Large intestine (tissue), 3 donors: ENCODE data around the gene PKIB. TPM values are rescaled to one million over a fixed set of nuclear protein-coding genes. Genes with fewer than 3 reads are reported as not detected.
"Not testable (repeated sequence)": the region's sequence is repeated elsewhere in the genome, so short reads cannot be mapped to it uniquely, and the experiment has no call there.

Source experiments
- DNase-seq, 2 donors: peaks; one replicate each; pipeline versions ENCODE4 v3.0.0 to v3.0.0-alpha.2; 2013
- H3K27ac ChIP-seq: one replicate; pipeline ENCODE4 v1.5.1; 2013; ENCODE audit warnings: low read length
- H3K27me3 ChIP-seq: 2 replicates; pipeline ENCODE4 v1.6.1; 2013; ENCODE audit warnings: low read length; ENCODE audit not compliant: control insufficient read depth, insufficient read depth
- H3K36me3 ChIP-seq: 2 replicates; pipeline ENCODE4 v1.6.1; 2013; ENCODE audit warnings: low read length; ENCODE audit not compliant: control insufficient read depth, insufficient read depth
- H3K4me1 ChIP-seq: one replicate; pipeline ENCODE4 v1.6.1; 2013; ENCODE audit warnings: low read length; ENCODE audit not compliant: control insufficient read depth, insufficient read depth
- H3K4me3 ChIP-seq: one replicate; pipeline ENCODE4 v1.5.1; 2013; ENCODE audit warnings: low read length
- H3K9me3 ChIP-seq: one replicate; pipeline ENCODE4 v1.6.1; 2013; ENCODE audit warnings: mild to moderate bottlenecking, low read depth, low read length, moderate library complexity; ENCODE audit not compliant: control insufficient read depth
- WGBS: methylation state at CpG from one replicate; pipeline ENCODE4 v1.1.5; 2013; ENCODE audit warnings: low lambda C conversion rate; ENCODE audit not compliant: insufficient coverage; 5-methylcytosine and 5-hydroxymethylcytosine counted together
- polyA plus RNA-seq: library from polyadenylated mRNA; unstranded; fragments of 120-200 nt; gene quantifications from one replicate; pipeline ENCODE4 v1.2.1, GENCODE V29; 2013

The PKIB gene
- polyA plus RNA-seq, 1 donor, result 30.3 TPM

DNA sequence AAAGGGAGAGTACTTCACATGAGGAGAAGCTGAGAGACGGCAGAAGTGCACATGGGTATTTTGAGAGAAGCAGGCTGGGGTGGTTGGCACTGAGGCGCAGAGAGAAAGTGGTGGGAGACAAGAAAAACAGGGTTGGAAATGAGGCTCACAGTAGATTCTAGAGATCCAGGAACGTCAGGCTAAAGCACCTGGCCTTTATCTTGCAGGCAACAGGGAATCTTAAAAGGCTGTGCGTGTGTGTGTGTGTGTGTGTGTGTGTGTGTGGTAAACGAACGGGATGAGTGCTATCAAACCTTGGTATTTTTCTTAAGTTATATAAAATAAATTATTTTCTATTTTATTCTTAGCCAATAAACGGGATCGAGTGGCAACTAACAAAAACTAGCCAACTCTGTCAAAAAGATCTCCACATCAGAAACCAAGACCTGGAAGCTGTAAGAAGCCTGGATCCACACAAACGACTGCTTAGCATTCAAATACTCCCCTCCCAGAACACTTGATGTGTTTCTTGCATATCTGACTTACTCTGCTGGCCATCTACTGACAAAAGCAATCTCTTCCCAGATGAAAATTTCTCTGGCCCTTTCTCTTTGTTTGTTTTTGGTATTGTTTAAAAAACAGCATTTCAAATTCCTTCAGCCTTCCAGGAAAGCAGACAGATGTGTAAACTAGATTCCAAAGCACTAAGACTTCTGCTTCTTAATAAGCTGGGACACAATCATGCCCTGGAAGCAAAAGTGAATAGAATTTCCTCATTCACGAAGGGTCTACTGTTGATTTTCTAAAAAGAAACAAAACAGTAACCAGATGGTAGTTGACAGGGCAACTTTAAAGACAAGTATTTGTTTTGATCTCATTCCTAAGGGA is 124.6 kb downstream of the PKIB start:
- WGBS, result 53% methylated on average over 2 of the region's 10 CpGs
- Histone ChIP-seq H3K4me3 (no peak overlapping the region), H3K4me1 (no peaks in the 10 kb centered on the region), H3K9me3 (no peaks in the 10 kb centered on the region), H3K27me3 (peaks cover 2% of the 10 kb centered on the region), H3K36me3 (no peaks in the 10 kb centered on the region), H3K27ac (no peak overlapping the region)
- DNase-seq, result no peak

DNA sequence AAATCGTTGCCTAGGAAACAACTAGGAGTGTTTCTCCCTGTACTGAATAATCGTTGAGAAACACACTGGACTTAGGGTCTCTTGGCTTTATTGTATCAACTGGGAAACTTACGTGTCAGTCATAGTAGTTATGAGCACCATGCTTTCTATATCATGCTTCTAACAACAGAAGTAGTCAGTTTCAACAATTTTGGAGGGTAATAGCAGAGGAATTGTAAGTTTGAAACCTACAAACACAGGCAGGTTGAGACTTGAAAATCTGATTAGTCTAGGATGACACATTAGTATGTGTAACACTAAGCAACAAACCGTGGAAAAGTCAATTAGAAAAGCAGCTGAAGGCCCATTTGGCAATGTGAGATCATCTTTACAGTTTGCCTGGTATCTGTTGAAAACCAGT is 125.4 kb downstream of the PKIB start:
- H3K27ac ChIP-seq, result no peak overlapping the region
- H3K4me3 ChIP-seq, result no peak overlapping the region
- no peaks in the 10 kb centered on the region for H3K9me3 ChIP-seq
- H3K36me3 ChIP-seq, result no peaks in the 10 kb centered on the region
- peaks cover 2% of the 10 kb centered on the region for H3K27me3 ChIP-seq
- WGBS, result 84% methylated on average over 3 of the region's 4 CpGs
- H3K4me1 ChIP-seq, result no peaks in the 10 kb centered on the region
- no peak for DNase-seq

DNA sequence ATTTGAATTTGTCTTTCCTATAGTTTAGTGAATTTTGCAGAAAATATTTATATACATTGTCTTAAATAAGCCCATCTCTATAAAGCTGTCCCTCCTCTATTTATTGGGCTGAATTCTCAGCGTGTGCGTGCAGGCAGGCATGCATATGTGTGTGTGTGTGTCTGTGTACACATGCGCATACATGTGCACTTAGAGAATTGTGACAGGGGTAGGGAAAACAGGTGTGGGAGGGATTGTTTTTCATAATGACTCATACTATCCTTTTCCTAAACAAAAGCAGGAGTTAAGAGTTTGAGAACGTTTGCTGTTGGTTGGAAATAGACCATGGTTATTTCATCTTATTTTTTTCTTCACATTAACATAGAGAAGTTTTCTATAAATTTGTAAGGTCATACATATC is 126.0 kb downstream of the PKIB start:
- DNase-seq, result no peak
- Histone ChIP-seq H3K9me3 (no peaks in the 10 kb centered on the region), H3K36me3 (no peaks in the 10 kb centered on the region), H3K27me3 (peaks cover 2% of the 10 kb centered on the region), H3K4me3 (no peak overlapping the region), H3K27ac (no peak overlapping the region), H3K4me1 (no peaks in the 10 kb centered on the region)
- 75% methylated on average over 1 of the region's 4 CpGs for WGBS

DNA sequence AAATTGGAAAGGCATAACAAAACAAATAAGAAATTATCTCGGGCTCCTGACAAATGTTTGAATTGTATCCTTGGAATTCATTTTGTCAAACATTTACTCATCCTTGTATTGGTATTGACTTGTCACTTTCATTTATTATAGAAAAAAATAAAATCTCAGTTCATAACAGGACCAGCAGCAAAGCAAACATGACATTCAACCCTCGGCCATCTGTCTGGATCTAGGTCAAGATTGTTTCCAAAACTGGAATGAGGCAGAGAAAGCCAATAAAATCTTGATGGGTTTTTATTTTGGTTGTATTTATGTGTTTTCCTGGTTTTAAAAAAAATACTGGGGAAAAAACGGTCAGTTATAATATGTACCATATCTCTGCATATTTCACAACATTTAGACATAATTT is 126.4 kb downstream of the PKIB start:
- no peak overlapping the region for H3K4me3 ChIP-seq
- H3K36me3 ChIP-seq, result no peaks in the 10 kb centered on the region
- H3K27ac ChIP-seq, result no peak overlapping the region
- 64% methylated on average over 2 of the region's 3 CpGs for whole genome bisulfite sequencing
- DNase-seq, result no peak
- H3K4me1 ChIP-seq, result no peaks in the 10 kb centered on the region
- H3K27me3 ChIP-seq, result peaks cover 2% of the 10 kb centered on the region
- no peaks in the 10 kb centered on the region for H3K9me3 ChIP-seq

DNA sequence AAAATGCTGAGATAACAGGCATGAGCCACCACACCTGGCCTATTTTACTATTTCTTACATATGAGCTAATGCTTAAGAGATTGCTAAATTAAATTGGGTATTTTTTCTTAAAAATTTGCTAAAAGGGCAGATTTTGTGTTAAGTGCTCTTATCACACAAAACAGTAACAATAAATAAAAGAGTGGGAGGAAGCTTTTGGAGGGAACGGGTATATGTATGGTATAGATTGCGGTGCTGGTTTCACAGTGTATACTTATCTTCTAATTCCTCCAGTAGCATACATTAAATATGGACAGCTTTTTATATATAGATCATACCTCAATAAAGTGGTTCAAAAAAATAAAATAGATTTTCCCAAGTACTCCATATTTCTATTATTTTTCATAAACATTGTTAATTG is 129.9 kb downstream of the PKIB start:
- DNase-seq, result no peak
- Histone ChIP-seq H3K27me3 (no peaks in the 10 kb centered on the region), H3K4me1 (no peaks in the 10 kb centered on the region), H3K4me3 (no peak overlapping the region), H3K9me3 (no peaks in the 10 kb centered on the region), H3K36me3 (no peaks in the 10 kb centered on the region), H3K27ac (no peak overlapping the region)
- WGBS, result no CpG with 5 or more reads among the region's 2 CpGs

DNA sequence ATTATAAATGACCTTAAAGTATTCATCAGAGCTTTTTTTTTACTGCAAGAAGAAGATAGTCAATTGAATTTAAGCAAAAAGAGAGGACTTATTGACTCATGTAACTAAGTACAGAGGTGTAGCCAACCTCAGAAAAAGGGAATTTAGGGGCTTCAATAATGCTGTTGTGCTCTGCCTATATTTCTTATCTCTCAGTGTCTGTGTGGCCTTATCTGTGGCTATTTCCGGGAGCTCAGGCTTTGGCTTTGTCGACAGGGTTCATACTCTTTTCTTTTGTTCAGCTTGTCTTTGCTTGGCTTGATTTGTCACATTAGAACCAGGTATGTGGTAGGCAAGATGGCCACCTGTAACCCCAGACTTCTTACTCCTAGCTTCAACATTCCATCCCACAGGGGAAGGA is 130.7 kb downstream of the PKIB start:
- Histone ChIP-seq H3K36me3 (no peaks in the 10 kb centered on the region), H3K4me1 (no peaks in the 10 kb centered on the region), H3K27ac (no peak overlapping the region), H3K4me3 (no peak overlapping the region), H3K9me3 (no peaks in the 10 kb centered on the region), H3K27me3 (no peaks in the 10 kb centered on the region)
- DNase-seq, result no peak
- WGBS, result no CpG with 5 or more reads among the region's 2 CpGs

DNA sequence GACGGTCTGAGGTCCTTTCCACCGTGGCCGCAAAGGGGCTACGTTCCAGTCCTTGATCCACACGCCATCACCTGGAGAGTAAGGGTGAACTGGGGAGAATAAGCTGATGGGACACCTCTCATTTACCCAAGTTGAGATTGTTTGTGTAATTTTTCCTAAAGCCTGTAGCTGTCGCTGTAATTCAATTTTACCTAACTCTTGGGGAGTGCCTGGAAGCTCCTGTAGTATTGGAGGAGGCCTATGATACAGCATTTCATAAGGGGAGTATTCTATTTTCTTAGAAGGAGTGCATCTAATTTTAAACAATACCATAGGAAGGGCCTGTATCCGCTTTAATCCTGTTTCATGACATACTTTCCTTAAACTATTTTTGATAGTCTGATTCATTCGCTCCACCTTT is 134.0 kb downstream of the PKIB start:
- not testable (repeated sequence) for H3K4me3 ChIP-seq, H3K36me3 ChIP-seq, DNase-seq, H3K9me3 ChIP-seq, H3K27me3 ChIP-seq, H3K27ac ChIP-seq, H3K4me1 ChIP-seq
- 100% methylated on average over 1 of the region's 8 CpGs for WGBS

DNA sequence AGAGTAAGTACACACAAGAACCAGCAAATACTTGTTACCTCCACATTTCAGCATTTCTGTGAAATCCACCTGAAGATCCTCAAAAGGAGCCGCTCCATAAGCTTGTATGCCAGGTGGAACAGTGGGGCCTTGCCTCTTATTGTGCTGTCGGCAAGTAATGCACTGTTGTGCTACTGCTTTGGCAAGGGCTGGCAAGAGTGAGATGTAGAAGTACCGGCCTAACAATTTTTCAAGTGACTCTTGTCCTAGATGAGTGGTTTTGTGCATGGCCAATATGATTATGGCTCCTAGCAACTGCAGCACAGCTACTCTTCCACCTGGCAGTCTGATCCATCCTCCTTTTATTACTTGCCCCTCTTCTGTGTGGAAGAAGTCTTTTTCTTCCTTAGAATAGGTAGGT is 134.7 kb downstream of the PKIB start:
- not testable (repeated sequence) for H3K27me3 ChIP-seq, H3K4me1 ChIP-seq, H3K9me3 ChIP-seq, DNase-seq, H3K27ac ChIP-seq, H3K36me3 ChIP-seq, H3K4me3 ChIP-seq
- WGBS, result no CpG with 5 or more reads among the region's 3 CpGs

DNA sequence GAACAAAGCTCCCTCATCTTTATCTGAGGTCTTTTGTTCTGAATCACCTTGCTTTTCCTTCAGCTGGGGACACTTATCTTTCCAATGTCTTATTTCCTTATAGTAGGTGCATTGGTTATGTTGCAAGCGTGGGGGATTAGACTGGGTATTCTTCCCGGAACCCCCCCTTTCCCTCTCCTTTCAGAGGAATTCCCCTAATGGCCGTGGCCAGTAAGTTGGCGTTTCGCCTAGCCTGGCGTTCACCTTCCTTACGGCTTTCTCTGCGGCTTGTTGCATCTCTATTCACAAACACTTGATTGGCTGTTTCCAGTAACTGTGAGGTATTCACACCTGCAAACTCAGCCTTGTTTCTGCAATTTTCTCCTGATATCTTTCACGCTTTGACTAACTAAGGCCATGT is 136.5 kb downstream of the PKIB start:
- H3K4me1 ChIP-seq, result no peaks in the 10 kb centered on the region
- 93% methylated on average over 3 of the region's 9 CpGs for WGBS
- H3K36me3 ChIP-seq, result no peaks in the 10 kb centered on the region
- no peaks in the 10 kb centered on the region for H3K9me3 ChIP-seq
- H3K27ac ChIP-seq, result no peak overlapping the region
- DNase-seq, result no peak
- H3K4me3 ChIP-seq, result no peak overlapping the region
- no peaks in the 10 kb centered on the region for H3K27me3 ChIP-seq

DNA sequence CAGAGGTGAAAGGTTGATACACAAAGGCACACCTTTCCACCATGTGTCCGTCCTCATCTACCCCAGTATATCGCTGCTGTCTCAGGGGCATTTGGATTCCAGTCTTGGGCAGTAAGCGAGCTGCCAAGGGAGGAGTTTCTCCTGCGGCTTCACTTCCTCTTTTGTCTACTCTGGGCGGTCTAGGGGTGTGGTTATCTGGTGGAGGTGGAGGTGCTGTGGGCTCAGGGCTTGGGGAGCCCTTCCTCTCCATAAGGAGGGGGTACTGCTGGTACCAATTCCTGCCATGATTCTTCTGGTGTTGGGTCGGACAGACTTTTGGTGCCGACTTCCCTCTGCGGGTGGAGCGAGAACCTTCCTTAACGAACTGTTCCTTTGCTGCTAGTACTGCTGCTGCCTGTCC is 137.4 kb downstream of the PKIB start:
- H3K36me3 ChIP-seq, result no peaks in the 10 kb centered on the region
- WGBS, result no CpG with 5 or more reads among the region's 10 CpGs
- H3K9me3 ChIP-seq, result no peaks in the 10 kb centered on the region
- no peaks in the 10 kb centered on the region for H3K27me3 ChIP-seq
- no peak for DNase-seq
- no peaks in the 10 kb centered on the region for H3K4me1 ChIP-seq
- no peak overlapping the region for H3K27ac ChIP-seq
- no peak overlapping the region for H3K4me3 ChIP-seq

DNA sequence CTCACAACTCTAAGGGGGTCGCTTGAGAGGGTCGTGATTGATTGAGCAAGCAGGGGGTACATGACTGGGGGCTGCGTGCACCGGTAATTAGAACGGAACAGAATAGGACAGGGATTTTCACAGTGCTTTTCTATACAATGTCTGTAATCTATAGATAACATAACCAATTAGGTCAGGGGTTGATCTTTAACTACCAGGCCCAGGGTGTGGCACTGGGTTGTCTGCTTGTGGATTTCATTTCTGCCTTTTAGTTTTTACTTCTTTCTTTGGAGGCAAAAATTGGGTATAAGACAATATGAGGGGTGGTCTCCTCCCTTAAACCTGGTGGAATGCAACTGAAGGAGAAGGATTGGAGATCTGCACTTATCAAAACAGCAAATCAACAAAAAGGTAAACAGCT is 138.7 kb downstream of the PKIB start:
- H3K36me3 ChIP-seq, H3K27me3 ChIP-seq, DNase-seq, H3K27ac ChIP-seq, H3K4me3 ChIP-seq, H3K9me3 ChIP-seq, H3K4me1 ChIP-seq: not testable (repeated sequence)
- no CpG with 5 or more reads among the region's 5 CpGs for WGBS
